ENCODE measurements around the gene ATP10D.
A peak's percentile ranks its signal among the peaks of the same experiment; 100 is the strongest.
"Not testable (repeated sequence)": the region's sequence is repeated elsewhere in the genome, so short reads cannot be mapped to it uniquely, and the experiment has no call there.

ATP10D gene

DNA sequence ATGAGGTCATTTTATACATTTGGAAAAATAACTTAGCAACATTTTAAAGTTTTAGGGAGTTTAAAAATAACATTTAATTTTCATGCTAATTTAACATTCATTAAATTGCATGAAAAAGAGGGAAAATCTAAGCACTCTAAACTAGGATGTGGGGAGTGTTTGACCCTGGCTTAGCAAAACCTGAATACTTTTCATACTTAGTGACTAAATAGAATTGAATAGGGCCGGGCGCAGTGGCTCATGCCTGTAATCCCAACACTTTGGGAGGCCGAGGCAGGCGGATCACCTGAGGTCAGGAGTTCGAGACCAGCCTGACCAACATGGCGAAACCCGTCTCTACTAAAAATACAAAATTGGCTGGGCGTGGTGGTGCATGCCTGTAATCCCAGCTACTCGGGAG lies 1.7 kb downstream of the ATP10D start:
- not testable (repeated sequence) for H3K27me3 ChIP-seq (ENCODE audit: insufficient read depth, low read length); H3K36me3 ChIP-seq (ENCODE audit: insufficient read depth, low read length); H3K27ac ChIP-seq (ENCODE audit: low read depth, low read length)
- H3K4me3 ChIP-seq (ENCODE audit: low read depth, low read length), result peak overlapping the region; percentile 91
- peak overlapping the region; percentile 89 for H2AFZ ChIP-seq (ENCODE audit: low read length, unreplicated experiment)
- H3K79me2 ChIP-seq (ENCODE audit: control insufficient read depth, insufficient read depth, low read length, unreplicated experiment), result peaks cover 34% of the 10 kb centered on the region
- H3K4me1 ChIP-seq (ENCODE audit: control insufficient read depth, insufficient read depth, low read length, unreplicated experiment), result peaks cover 20% of the 10 kb centered on the region

DNA sequence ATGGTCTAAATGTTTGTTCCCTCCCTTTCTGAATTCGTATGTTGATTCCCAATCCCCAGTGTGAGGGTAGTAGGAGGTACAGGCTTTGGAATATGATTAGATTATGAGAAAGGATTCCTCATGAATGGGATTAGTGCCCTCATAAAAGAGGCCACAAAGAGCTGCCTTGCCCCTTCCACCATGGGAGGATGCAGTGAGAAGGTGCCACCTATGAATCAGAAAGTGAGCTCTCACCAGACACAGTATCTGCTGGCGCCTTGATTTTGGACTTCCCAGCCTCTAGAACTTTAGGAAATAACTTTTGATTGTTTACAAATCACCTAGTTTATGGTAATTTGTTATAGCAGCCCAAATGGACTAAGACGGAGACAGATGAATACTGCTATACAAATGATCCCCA lies 3.6 kb downstream of the ATP10D start:
- no peak overlapping the region for H3K27ac ChIP-seq (ENCODE audit: low read depth, low read length)
- H3K36me3 ChIP-seq (ENCODE audit: insufficient read depth, low read length), result peaks cover 8% of the 10 kb centered on the region
- peaks cover 43% of the 10 kb centered on the region for H3K79me2 ChIP-seq (ENCODE audit: control insufficient read depth, insufficient read depth, low read length, unreplicated experiment)
- H2AFZ ChIP-seq (ENCODE audit: low read length, unreplicated experiment), result no peak overlapping the region
- H3K27me3 ChIP-seq (ENCODE audit: insufficient read depth, low read length), result no peaks in the 10 kb centered on the region
- peaks cover 9% of the 10 kb centered on the region for H3K4me1 ChIP-seq (ENCODE audit: control insufficient read depth, insufficient read depth, low read length, unreplicated experiment)
- no peak overlapping the region for H3K4me3 ChIP-seq (ENCODE audit: low read depth, low read length)

DNA sequence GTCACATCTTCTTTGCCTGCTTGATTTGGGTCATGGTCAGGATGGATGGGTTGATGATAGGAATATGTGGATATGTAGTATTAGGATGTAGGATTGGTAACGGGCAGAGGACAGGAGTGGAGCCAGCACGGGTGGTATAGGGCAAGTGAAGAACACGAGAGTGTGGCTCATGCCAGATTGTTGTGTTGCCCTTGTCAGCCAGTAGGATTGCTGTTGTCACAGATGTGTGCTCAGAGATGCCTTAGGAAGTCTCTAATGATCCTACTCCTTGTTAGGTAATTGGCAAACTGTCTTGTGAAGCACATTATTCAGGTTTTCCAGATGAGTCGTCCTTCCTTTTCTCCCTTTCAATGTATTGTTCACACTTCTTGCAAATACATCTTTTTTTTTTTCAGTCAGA lies 5.5 kb downstream of the ATP10D start:
- peaks cover 8% of the 10 kb centered on the region for H3K36me3 ChIP-seq (ENCODE audit: insufficient read depth, low read length)
- H2AFZ ChIP-seq (ENCODE audit: low read length, unreplicated experiment), result no peak overlapping the region
- H3K27me3 ChIP-seq (ENCODE audit: insufficient read depth, low read length), result no peaks in the 10 kb centered on the region
- H3K4me1 ChIP-seq (ENCODE audit: control insufficient read depth, insufficient read depth, low read length, unreplicated experiment), result peaks cover 7% of the 10 kb centered on the region
- no peak overlapping the region for H3K4me3 ChIP-seq (ENCODE audit: low read depth, low read length)
- H3K79me2 ChIP-seq (ENCODE audit: control insufficient read depth, insufficient read depth, low read length, unreplicated experiment), result peaks cover 44% of the 10 kb centered on the region
- no peak overlapping the region for H3K27ac ChIP-seq (ENCODE audit: low read depth, low read length)

DNA sequence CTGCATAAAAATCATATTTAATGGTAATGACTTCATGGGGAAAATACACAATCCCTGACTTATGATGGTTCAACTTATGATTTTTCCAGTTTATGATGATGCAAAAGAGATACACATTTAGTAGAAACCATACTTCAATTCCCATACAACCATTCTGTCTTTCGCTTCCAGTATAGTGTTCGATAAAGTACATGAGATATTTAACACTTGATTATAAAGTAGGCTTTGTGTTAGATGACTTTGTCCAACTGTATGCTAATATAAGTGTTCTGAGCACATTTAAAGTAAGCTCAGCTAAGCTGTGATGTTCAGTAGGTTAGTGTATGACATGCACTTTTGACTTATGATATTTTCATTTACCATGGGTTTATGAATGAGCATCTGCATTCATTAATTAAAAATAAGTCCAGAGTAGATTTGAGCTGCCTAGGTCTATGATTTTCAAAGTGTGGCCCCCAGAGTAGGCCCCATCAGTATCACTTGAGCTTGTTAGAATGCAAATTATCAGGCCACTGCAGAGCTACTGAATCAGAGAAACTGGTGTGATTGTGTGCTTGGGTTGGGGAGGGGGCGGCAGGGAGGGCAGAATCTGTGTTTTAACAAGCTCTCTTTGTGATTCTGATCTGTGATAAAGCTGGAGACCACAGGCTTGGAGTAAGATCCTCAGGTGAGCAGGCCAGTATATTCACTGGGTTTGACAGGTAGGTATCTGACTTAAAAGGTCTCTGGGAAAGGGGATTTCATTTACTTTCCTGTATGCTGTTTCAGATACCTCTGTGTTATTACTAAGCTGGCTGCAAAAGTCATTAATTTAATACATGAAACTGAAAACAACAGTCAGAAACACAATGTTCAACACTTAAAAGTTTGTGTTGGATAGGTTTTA lies 8.4 kb downstream of the ATP10D start:
- no peaks in the 10 kb centered on the region for H3K4me1 ChIP-seq (ENCODE audit: control insufficient read depth, insufficient read depth, low read length, unreplicated experiment)
- no peak overlapping the region for H3K27ac ChIP-seq (ENCODE audit: low read depth, low read length)
- no peak overlapping the region for H3K4me3 ChIP-seq (ENCODE audit: low read depth, low read length)
- H3K36me3 ChIP-seq (ENCODE audit: insufficient read depth, low read length), result peaks cover 8% of the 10 kb centered on the region
- no peaks in the 10 kb centered on the region for H3K27me3 ChIP-seq (ENCODE audit: insufficient read depth, low read length)
- H2AFZ ChIP-seq (ENCODE audit: low read length, unreplicated experiment), result no peak overlapping the region
- peaks cover 22% of the 10 kb centered on the region for H3K79me2 ChIP-seq (ENCODE audit: control insufficient read depth, insufficient read depth, low read length, unreplicated experiment)

DNA sequence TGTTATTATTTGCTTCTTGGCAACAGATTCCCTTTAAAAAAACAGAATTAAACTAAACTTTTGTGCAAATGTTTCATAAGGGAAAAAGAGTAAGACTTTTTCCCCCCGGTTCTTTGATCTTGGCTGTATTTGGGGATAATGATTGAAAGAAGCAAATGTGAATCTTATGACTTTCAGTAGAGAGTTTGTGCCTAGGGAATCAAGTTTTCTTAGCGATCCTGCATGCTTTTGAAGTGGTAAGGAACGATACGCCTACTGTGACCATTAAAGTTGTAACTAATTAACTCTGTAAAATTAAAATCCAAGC lies 9.0 kb downstream of the ATP10D start:
- Histone ChIP-seq H3K79me2 (ENCODE audit: control insufficient read depth, insufficient read depth, low read length, unreplicated experiment) (peaks cover 18% of the 10 kb centered on the region), H3K27me3 (ENCODE audit: insufficient read depth, low read length) (no peaks in the 10 kb centered on the region)

DNA sequence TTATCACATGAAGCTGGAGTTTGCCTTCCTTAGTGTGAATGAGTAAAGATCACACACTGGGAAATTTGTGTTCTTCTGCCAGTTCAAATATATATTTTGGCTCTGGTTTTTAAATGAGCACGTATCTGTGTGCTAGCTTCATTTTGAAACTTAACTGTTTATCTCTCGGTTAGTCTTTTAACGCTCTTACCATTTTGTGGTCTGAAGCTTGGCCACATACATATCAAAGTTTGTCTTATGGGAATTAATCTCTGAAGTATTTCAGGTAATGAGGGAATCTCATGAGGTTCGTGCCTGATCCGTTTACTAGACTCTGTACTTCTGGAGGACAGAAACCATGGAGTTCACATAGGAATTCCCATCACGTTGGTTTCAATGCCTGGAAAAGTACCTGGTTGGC lies 13.8 kb downstream of the ATP10D start:
- no peaks in the 10 kb centered on the region for H3K27me3 ChIP-seq (ENCODE audit: insufficient read depth, low read length)
- no peak overlapping the region for H3K4me3 ChIP-seq (ENCODE audit: low read depth, low read length)
- no peak overlapping the region for H3K27ac ChIP-seq (ENCODE audit: low read depth, low read length)
- H3K79me2 ChIP-seq (ENCODE audit: control insufficient read depth, insufficient read depth, low read length, unreplicated experiment), result peaks cover 5% of the 10 kb centered on the region
- H2AFZ ChIP-seq (ENCODE audit: low read length, unreplicated experiment), result no peak overlapping the region
- no peaks in the 10 kb centered on the region for H3K4me1 ChIP-seq (ENCODE audit: control insufficient read depth, insufficient read depth, low read length, unreplicated experiment)
- H3K36me3 ChIP-seq (ENCODE audit: insufficient read depth, low read length), result no peaks in the 10 kb centered on the region

More for the DNA sequence above, 9.0 kb downstream of the ATP10D start:
- Histone ChIP-seq H3K36me3 (ENCODE audit: insufficient read depth, low read length) (peaks cover 8% of the 10 kb centered on the region), H3K4me3 (ENCODE audit: low read depth, low read length) (no peak overlapping the region), H3K27ac (ENCODE audit: low read depth, low read length) (no peak overlapping the region), H2AFZ (ENCODE audit: low read length, unreplicated experiment) (no peak overlapping the region), H3K4me1 (ENCODE audit: control insufficient read depth, insufficient read depth, low read length, unreplicated experiment) (no peaks in the 10 kb centered on the region)

DNA sequence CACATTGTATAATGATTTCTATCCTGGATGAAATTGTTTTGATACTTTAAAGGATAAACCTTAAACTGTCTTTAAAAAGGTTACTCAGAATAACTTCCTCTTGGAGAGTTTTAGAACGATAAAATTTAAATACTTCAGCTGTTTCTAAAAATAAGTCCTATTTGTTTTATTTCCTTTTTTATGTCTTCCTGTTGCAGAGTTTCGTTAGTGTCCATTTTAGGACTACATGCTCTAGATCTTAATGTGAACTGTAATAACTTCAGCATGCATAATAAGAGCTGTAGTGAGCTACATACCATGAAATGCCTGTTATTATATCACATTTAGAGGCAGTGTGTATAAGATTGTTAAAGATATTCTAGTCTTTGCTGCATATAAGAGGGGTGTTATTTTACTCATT lies 14.6 kb downstream of the ATP10D start:
- no peak overlapping the region for H3K27ac ChIP-seq (ENCODE audit: low read depth, low read length)
- H3K27me3 ChIP-seq (ENCODE audit: insufficient read depth, low read length), result no peaks in the 10 kb centered on the region
- H3K36me3 ChIP-seq (ENCODE audit: insufficient read depth, low read length), result no peaks in the 10 kb centered on the region
- H3K4me1 ChIP-seq (ENCODE audit: control insufficient read depth, insufficient read depth, low read length, unreplicated experiment), result no peaks in the 10 kb centered on the region
- peaks cover 5% of the 10 kb centered on the region for H3K79me2 ChIP-seq (ENCODE audit: control insufficient read depth, insufficient read depth, low read length, unreplicated experiment)
- no peak overlapping the region for H2AFZ ChIP-seq (ENCODE audit: low read length, unreplicated experiment)
- no peak overlapping the region for H3K4me3 ChIP-seq (ENCODE audit: low read depth, low read length)

DNA sequence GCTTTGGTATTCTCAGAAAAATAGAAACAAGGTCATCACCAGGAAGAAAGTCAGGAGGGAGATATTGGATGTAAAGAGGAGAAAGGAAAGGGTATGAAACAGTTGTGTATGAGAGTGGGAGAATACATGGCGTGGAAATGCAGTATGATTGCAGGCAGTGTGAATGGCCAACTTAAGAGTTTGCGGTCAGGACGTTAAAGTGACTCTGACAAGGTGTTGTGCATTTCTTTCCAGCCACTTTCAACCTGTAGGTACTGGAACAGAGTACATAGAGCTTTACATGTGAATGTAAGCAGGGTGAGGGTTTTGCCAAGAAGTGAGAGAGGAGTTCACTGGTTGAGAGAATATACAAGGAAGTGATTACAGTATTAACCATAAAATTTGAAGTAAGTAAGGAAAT lies 15.7 kb downstream of the ATP10D start:
- H3K27ac ChIP-seq (ENCODE audit: low read depth, low read length), result no peak overlapping the region
- H3K27me3 ChIP-seq (ENCODE audit: insufficient read depth, low read length), result no peaks in the 10 kb centered on the region
- H3K4me3 ChIP-seq (ENCODE audit: low read depth, low read length), result no peak overlapping the region
- H2AFZ ChIP-seq (ENCODE audit: low read length, unreplicated experiment), result no peak overlapping the region
- no peaks in the 10 kb centered on the region for H3K4me1 ChIP-seq (ENCODE audit: control insufficient read depth, insufficient read depth, low read length, unreplicated experiment)
- H3K36me3 ChIP-seq (ENCODE audit: insufficient read depth, low read length), result no peaks in the 10 kb centered on the region
- H3K79me2 ChIP-seq (ENCODE audit: control insufficient read depth, insufficient read depth, low read length, unreplicated experiment), result peaks cover 5% of the 10 kb centered on the region

DNA sequence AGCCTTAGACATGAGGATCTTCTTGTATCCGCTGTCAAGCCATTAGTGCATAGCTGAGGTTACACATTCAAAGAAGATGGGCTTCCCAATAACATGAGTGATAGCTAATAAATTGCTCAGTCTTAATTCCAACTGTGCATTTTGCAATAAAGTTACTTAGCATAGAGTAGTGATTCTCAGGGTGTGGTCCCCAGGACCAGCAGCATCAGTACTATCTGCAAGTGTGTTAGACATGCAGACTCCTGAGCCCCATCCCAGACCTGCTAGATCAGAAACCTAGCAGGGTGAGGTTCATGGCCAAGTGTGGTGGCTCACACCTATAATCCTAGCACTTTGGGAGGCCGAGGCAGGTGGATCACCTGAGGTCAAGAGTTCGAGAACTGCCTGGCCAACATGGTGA lies 20.1 kb downstream of the ATP10D start:
- H3K36me3 ChIP-seq (ENCODE audit: insufficient read depth, low read length), result no peaks in the 10 kb centered on the region
- H3K27ac ChIP-seq (ENCODE audit: low read depth, low read length), result no peak overlapping the region
- no peaks in the 10 kb centered on the region for H3K27me3 ChIP-seq (ENCODE audit: insufficient read depth, low read length)
- no peak overlapping the region for H2AFZ ChIP-seq (ENCODE audit: low read length, unreplicated experiment)
- peaks cover 3% of the 10 kb centered on the region for H3K79me2 ChIP-seq (ENCODE audit: control insufficient read depth, insufficient read depth, low read length, unreplicated experiment)
- no peak overlapping the region for H3K4me3 ChIP-seq (ENCODE audit: low read depth, low read length)
- H3K4me1 ChIP-seq (ENCODE audit: control insufficient read depth, insufficient read depth, low read length, unreplicated experiment), result peaks cover 3% of the 10 kb centered on the region

DNA sequence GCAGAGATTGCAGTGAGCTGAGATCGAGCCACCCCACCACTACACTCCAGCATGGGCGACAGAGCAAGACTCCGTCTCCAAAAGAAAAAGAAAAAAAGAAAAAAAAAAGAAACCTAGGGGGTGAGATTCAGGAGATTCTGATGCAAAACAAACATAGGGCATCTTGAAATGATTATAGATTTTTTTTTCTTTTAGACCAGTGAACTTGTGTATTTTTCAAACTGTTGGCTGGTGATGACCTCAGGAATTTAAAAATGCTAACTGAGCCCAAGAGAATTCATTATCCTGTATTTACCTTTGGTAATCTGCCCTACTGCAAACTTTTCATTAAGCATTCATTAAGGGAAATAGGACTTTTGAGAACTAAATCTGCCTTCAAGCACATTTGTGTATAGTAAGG lies 20.6 kb downstream of the ATP10D start:
- Histone ChIP-seq H3K4me3 (ENCODE audit: low read depth, low read length) (no peak overlapping the region), H3K4me1 (ENCODE audit: control insufficient read depth, insufficient read depth, low read length, unreplicated experiment) (peaks cover 7% of the 10 kb centered on the region), H2AFZ (ENCODE audit: low read length, unreplicated experiment) (no peak overlapping the region)

DNA sequence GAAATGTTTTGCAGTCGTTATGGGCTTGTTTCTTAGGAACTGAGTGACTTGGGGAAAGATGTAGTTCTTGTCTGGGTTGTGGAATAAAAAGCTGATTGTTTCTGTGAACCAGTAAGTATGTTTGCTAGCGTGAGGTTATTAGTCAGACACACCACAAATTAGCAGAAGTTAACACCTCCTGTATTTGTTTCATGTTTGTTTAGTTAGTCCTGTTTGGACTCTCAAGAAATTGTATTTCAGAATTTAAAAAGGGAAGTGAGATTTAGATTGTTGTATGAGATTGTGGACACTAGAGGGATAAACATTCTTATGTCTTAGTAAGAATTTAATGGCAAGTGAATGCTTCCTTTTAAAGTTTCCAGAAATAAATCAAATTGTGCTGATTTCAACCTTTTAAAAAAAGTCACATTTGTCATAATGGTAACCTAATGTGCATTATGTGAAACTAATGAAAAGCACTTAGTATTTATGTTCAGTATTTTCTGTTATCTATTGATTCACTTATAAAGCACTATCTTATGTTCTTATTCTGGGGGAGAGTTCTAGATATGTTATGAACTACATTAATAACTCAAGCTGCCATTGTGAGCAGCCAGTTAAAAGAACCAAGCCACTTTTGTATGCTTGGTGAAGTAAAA lies 25.6 kb downstream of the ATP10D start:
- Histone ChIP-seq H2AFZ (ENCODE audit: low read length, unreplicated experiment) (peak overlapping the region; percentile 73), H3K79me2 (ENCODE audit: control insufficient read depth, insufficient read depth, low read length, unreplicated experiment) (no peaks in the 10 kb centered on the region), H3K27me3 (ENCODE audit: insufficient read depth, low read length) (no peaks in the 10 kb centered on the region), H3K4me1 (ENCODE audit: control insufficient read depth, insufficient read depth, low read length, unreplicated experiment) (peaks cover 7% of the 10 kb centered on the region), H3K36me3 (ENCODE audit: insufficient read depth, low read length) (0 out of 2 replicates have a peak, but pooled peaks cover 3% of the 10 kb centered on the region), H3K4me3 (ENCODE audit: low read depth, low read length) (no peak overlapping the region), H3K27ac (ENCODE audit: low read depth, low read length) (no peak overlapping the region)

More for the DNA sequence above, 20.6 kb downstream of the ATP10D start:
- Histone ChIP-seq H3K79me2 (ENCODE audit: control insufficient read depth, insufficient read depth, low read length, unreplicated experiment) (no peaks in the 10 kb centered on the region), H3K27me3 (ENCODE audit: insufficient read depth, low read length) (no peaks in the 10 kb centered on the region), H3K36me3 (ENCODE audit: insufficient read depth, low read length) (no peaks in the 10 kb centered on the region), H3K27ac (ENCODE audit: low read depth, low read length) (no peak overlapping the region)
